ENCODE results near the gene EEFSEC. TPM values are rescaled to one million over a fixed set of nuclear protein-coding genes. Genes with fewer than 3 reads are reported as not detected.

The EEFSEC gene
- total and polyA plus RNA-seq, 2 of the 8 experiments (the other 6 are each of a cell fraction or from before 2014, with no cell fraction given), result 13.1 to 19.8 TPM

GRCh38 chr3:128446821-128447220, 293.5 kb downstream of the EEFSEC start:
- Histone ChIP-seq H3K18ac (ENCODE audit: extremely low read depth, low read length) (no peak overlapping the region), H2AK5ac (ENCODE audit: low read depth, low read length) (no peak overlapping the region), H3K79me1 (ENCODE audit: low read depth, low read length) (no peaks in the 10 kb centered on the region; the same call in 1 of the 2 replicates), H2BK12ac (ENCODE audit: low read depth, low read length) (no peak overlapping the region), H3K56ac (replicated peaks; ENCODE audit: insufficient read length, low read depth, low read length) (no peak overlapping the region), H3K27ac (ENCODE audit: low read depth, low read length) (no peak overlapping the region), H3K4ac (replicated peaks; ENCODE audit: insufficient read length, low read depth, low read length) (no peak overlapping the region), H2BK15ac (ENCODE audit: low read length) (no peak overlapping the region), H2BK120ac (replicated peaks; ENCODE audit: low read depth, low read length) (no peak overlapping the region), H3K14ac (ENCODE audit: insufficient read length) (no peak overlapping the region), H2BK20ac (ENCODE audit: low read length) (no peak overlapping the region), H4K20me1 (replicated peaks in 1 of 2; ENCODE audit: control insufficient read depth in 1 of 2, insufficient read depth in 2 of 2, low read length in 2 of 2) (peaks cover 0 to 7% of the 10 kb centered on the region in 2 experiments), H3K27me3 (replicated peaks in 1 of 4; ENCODE audit: control insufficient read depth in 3 of 4, extremely low read depth in 1 of 4, insufficient read depth in 3 of 4, low read length in 3 of 4) (peaks cover 0 to 4% (median 0%) of the 10 kb centered on the region in 4 experiments; a peak in 4 of 7 replicates), H3K9me3 (ENCODE audit: insufficient read depth in 2 of 2, low read depth in 1 of 2, low read length in 1 of 2) (no peaks in the 10 kb centered on the region), H4K5ac (ENCODE audit: insufficient read length, low read depth, low read length) (no peak overlapping the region), H4K91ac (replicated peaks; ENCODE audit: insufficient read length, low read length) (no peak overlapping the region), H3K4me1 (replicated peaks in 1 of 4; ENCODE audit: control insufficient read depth in 3 of 4, insufficient read depth in 4 of 4, low read length in 3 of 4) (no peaks in the 10 kb centered on the region), H2BK5ac (ENCODE audit: low read depth, low read length) (no peak overlapping the region), H4K8ac (ENCODE audit: extremely low read depth, insufficient read depth, low read length) (no peak overlapping the region), H3K4me2 (ENCODE audit: insufficient read depth in 1 of 2, low read depth in 2 of 2, low read length in 2 of 2) (no peak overlapping the region), H2AFZ (ENCODE audit: low read length) (no peak overlapping the region), H3K23me2 (ENCODE audit: low read depth, low read length) (peaks cover 11% of the 10 kb centered on the region; the same call in 1 of the 2 replicates), H3K9ac (replicated peaks in 1 of 4; ENCODE audit: extremely low read depth in 1 of 4, low read depth in 3 of 4, low read length in 3 of 4) (no peak overlapping the region), H3K23ac (ENCODE audit: insufficient read length) (no peak overlapping the region), H3K36me3 (ENCODE audit: control insufficient read depth in 2 of 4, insufficient read depth in 4 of 4, low read length in 3 of 4) (no peaks in the 10 kb centered on the region), H3K4me3 (ENCODE audit: extremely low read depth in 1 of 4, insufficient read depth in 2 of 4, low read depth in 3 of 4, low read length in 4 of 4) (no peak overlapping the region), H3K79me2 (ENCODE audit: control insufficient read depth in 1 of 2, insufficient read depth in 2 of 2, low read length in 2 of 2) (no peaks in the 10 kb centered on the region)
- FAIRE-seq, result no peak
- ChIA-PET CTCF (ENCODE audit: partially characterized antibody) (interaction anchor here (1.3 to 4.0 kb wide), 2 partner anchors 7 to 16 kb away, joined by 4 to 28 read pairs; no protein-coding TSS in a partner anchor), POLR2A (ENCODE audit: partially characterized antibody) (no interaction called here)
- WGBS, 2 experiments (ENCODE audit: extremely low coverage in 1 of 2, insufficient coverage in 1 of 2, insufficient read length in 1 of 2, insufficient replicate concordance in 2 of 2, low coverage in 1 of 2, low lambda C conversion rate in 2 of 2, missing lambda C conversion rate in 1 of 2), result 100% methylated on average over 1 of the region's 1 CpG; no CpG with 5 or more reads in 1 of the 2 experiments
- DNase-seq (ENCODE audit: low read depth in 1 of 2, low spot score in 2 of 2), result no peak
- TF ChIP-seq NANOG (IDR thresholded peaks at IDR 0.05; ENCODE audit: insufficient read depth, low read depth, low read length, poor library complexity, severe bottlenecking), result no peak
- TF ChIP-seq CTBP2 (IDR thresholded peaks at IDR 0.05; ENCODE audit: borderline replicate concordance, insufficient read depth, insufficient read length, low read length), result no peak
- TF ChIP-seq TEAD4 (IDR thresholded peaks at IDR 0.05; ENCODE audit: low read depth, low read length), result no peak
- TF ChIP-seq E2F6 (IDR thresholded peaks at IDR 0.05), result no peak
- TF ChIP-seq POLR2A (IDR thresholded peaks at IDR 0.05; ENCODE audit: control extremely low read depth in 1 of 2, low read depth in 2 of 2, low read length in 2 of 2), result no peak
- no peak for TF ChIP-seq BACH1 (IDR thresholded peaks at IDR 0.05; ENCODE audit: low read length)
- no peak for TF ChIP-seq ATF3 (IDR thresholded peaks at IDR 0.05; ENCODE audit: insufficient read depth, low read depth, low read length)
- TF ChIP-seq RBBP5 (IDR thresholded peaks at IDR 0.05; ENCODE audit: borderline replicate concordance, low read depth, low read length), result no peak
- no peak for TF ChIP-seq SIRT6 (IDR thresholded peaks at IDR 0.05; ENCODE audit: low read length)
- no peak for TF ChIP-seq FOSL1 (IDR thresholded peaks at IDR 0.05; ENCODE audit: insufficient read depth, low read depth, low read length)
- TF ChIP-seq SP1 (IDR thresholded peaks at IDR 0.05; ENCODE audit: low read depth, low read length), result no peak
- TF ChIP-seq RFX5 (IDR thresholded peaks at IDR 0.05; ENCODE audit: borderline replicate concordance, low read depth, low read length), result no peak
- no peak for TF ChIP-seq GABPA (IDR thresholded peaks at IDR 0.05; ENCODE audit: borderline replicate concordance, insufficient read depth, low read length)
- TF ChIP-seq POU5F1 (IDR thresholded peaks at IDR 0.05; ENCODE audit: low read depth, low read length), result no peak
